Gastroesophageal sphincter (tissue), 4 donors: Measurements from ENCODE around the gene RARS2. TPM values are rescaled to one million over a fixed set of nuclear protein-coding genes. Genes with fewer than 3 reads are reported as not detected.

Experiments
- ATAC-seq: fragments of 150-250 bp; one replicate; pipeline ENCODE4 v1.9.1; 2016; ENCODE audit warnings: mild to moderate bottlenecking, moderate library complexity
- H3K27ac ChIP-seq, 4 donors: fragments of 200-600 bp; sonication (generic) in 3 of 4; 1 replicate in 3 of 4; 2 replicates in 1 of 4; pipeline ENCODE4 v1.5.1; 2016 to 2019
- H3K27me3 ChIP-seq: fragments of 200-600 bp; sonication (generic); one replicate; pipeline ENCODE4 v1.5.1; 2019
- H3K36me3 ChIP-seq, 2 donors: fragments of 200-600 bp; sonication (generic); one replicate each; pipeline ENCODE4 v1.5.1; 2019; ENCODE audit warnings: control low read depth in 1 of 2
- H3K4me1 ChIP-seq, 3 donors: fragments of 200-600 bp; sonication (generic); 1 replicate in 2 of 3; 2 replicates in 1 of 3; pipeline ENCODE4 v1.5.1; 2016 to 2019; ENCODE audit warnings: control low read depth in 2 of 3
- H3K4me3 ChIP-seq, 2 donors: fragments of 200-600 bp; sonication (generic); one replicate each; pipeline ENCODE4 v1.5.1; 2019; ENCODE audit warnings: mild to moderate bottlenecking in 1 of 2, moderate library complexity in 1 of 2
- H3K9me3 ChIP-seq, 3 donors: fragments of 200-600 bp; sonication (generic); one replicate each; pipeline ENCODE4 v1.5.1; 2017 to 2019; ENCODE audit warnings: control low read depth in 2 of 3
- CTCF ChIP-seq, 4 experiments: fragments of 200-600 bp in 2 of 4; fragments of 450-650 bp in 2 of 4; sonication (generic) in 1 of 4; IDR thresholded peaks; one replicate each; pipeline ENCODE4 v1.5.1; 2017 to 2019; ENCODE audit warnings: antibody characterized with exemption in 4 of 4, mild to moderate bottlenecking in 2 of 4, moderate library complexity in 2 of 4
- EP300 ChIP-seq: sonication (generic); formaldehyde crosslinking; IDR thresholded peaks from one replicate; pipeline ENCODE4 v1.6.1; 2017; ENCODE audit warnings: antibody characterized with exemption, mild to moderate bottlenecking
- POLR2A ChIP-seq, 2 donors: fragments of 450-650 bp; IDR thresholded peaks; one replicate each; pipeline ENCODE4 v1.6.1; 2017; ENCODE audit warnings: antibody characterized with exemption in 2 of 2, mild to moderate bottlenecking in 2 of 2, moderate library complexity in 1 of 2
- POLR2AphosphoS5 ChIP-seq: sonication (generic); formaldehyde crosslinking; IDR thresholded peaks from one replicate; pipeline ENCODE4 v1.6.1; 2017; ENCODE audit warnings: antibody characterized with exemption
- WGBS, 2 donors: methylation state at CpG; one replicate each; pipeline ENCODE4 v1.1.5; 2018; ENCODE audit warnings: low coverage in 1 of 2; 5-methylcytosine and 5-hydroxymethylcytosine counted together
- total RNA-seq, 4 donors: library from RNA; depleted of rRNA; stranded (reverse); fragments of >200 nt; gene quantifications; one replicate each; pipeline ENCODE4 v1.1.0, GENCODE V29; 2016

RARS2 gene
- total RNA-seq, 4 donors from 2014 or later = 13.6 to 26.9 (median 23.4) TPM

- H3K4me1 ChIP-seq = peaks cover 0 to 5% (median 0%) of the 10 kb centered on the region in 3 donors
- no peaks in the 10 kb centered on the region for H3K9me3 ChIP-seq
- TF ChIP-seq CTCF (IDR thresholded peaks at IDR 0.05) (no peak), POLR2A (IDR thresholded peaks at IDR 0.05) (no peak)
- H3K36me3 ChIP-seq = peaks cover 3 to 78% of the 10 kb centered on the region in 2 donors
- no peak overlapping the region for H3K27ac ChIP-seq
- no peak overlapping the region for H3K4me3 ChIP-seq
- no peak for ATAC-seq
- WGBS, 2 donors = 86 to 92% methylated on average over 1 of the region's 1 CpG
- H3K27me3 ChIP-seq = no peaks in the 10 kb centered on the region
Observed at GRCh38 chr6:87544474-87544735, 45.4 kb downstream of the RARS2 start.

- no peak for ATAC-seq
- Histone ChIP-seq H3K36me3 (peaks cover 0 to 77% of the 10 kb centered on the region in 2 donors), H3K27me3 (no peaks in the 10 kb centered on the region), H3K4me1 (peaks cover 0 to 5% (median 0%) of the 10 kb centered on the region in 3 donors), H3K9me3 (no peaks in the 10 kb centered on the region), H3K4me3 (no peak overlapping the region), H3K27ac (no peak overlapping the region)
- 80 to 92% methylated on average over 4 of the region's 4 CpGs for WGBS, 2 donors
- no peak for TF ChIP-seq EP300
- TF ChIP-seq POLR2A (IDR thresholded peaks at IDR 0.05) = no peak
Observed at GRCh38 chr6:87543696-87544473, 45.9 kb downstream of the RARS2 start.

GRCh38 chr6:87541744-87542143 lies 48.0 kb downstream of the RARS2 start:
- H3K27ac ChIP-seq = no peak overlapping the region
- H3K36me3 ChIP-seq = peaks cover 0 to 71% of the 10 kb centered on the region in 2 donors
- H3K27me3 ChIP-seq = no peaks in the 10 kb centered on the region
- H3K4me3 ChIP-seq = no peak overlapping the region
- H3K4me1 ChIP-seq = peaks cover 0 to 5% (median 0%) of the 10 kb centered on the region in 3 donors
- 57 to 89% methylated on average over 2 of the region's 2 CpGs for WGBS, 2 donors
- ATAC-seq = no peak
- no peaks in the 10 kb centered on the region for H3K9me3 ChIP-seq
- TF ChIP-seq EP300 (no peak), POLR2A (IDR thresholded peaks at IDR 0.05) (no peak), POLR2AphosphoS5 (no peak), CTCF (IDR thresholded peaks at IDR 0.05) (no peak)

GRCh38 chr6:87541041-87541440 lies 48.7 kb downstream of the RARS2 start:
- H3K4me1 ChIP-seq = peaks cover 0 to 5% (median 0%) of the 10 kb centered on the region in 3 donors
- no peak overlapping the region for H3K4me3 ChIP-seq
- WGBS, 2 donors = 75 to 100% methylated on average over 1 of the region's 1 CpG
- H3K36me3 ChIP-seq = peaks cover 0 to 64% of the 10 kb centered on the region in 2 donors
- H3K27me3 ChIP-seq = no peaks in the 10 kb centered on the region
- TF ChIP-seq POLR2AphosphoS5 (no peak), POLR2A (IDR thresholded peaks at IDR 0.05) (no peak), CTCF (IDR thresholded peaks at IDR 0.05) (no peak), EP300 (no peak)
- H3K27ac ChIP-seq = no peak overlapping the region
- H3K9me3 ChIP-seq = no peaks in the 10 kb centered on the region
- ATAC-seq = no peak

- no peak overlapping the region for H3K4me3 ChIP-seq
- WGBS, 2 donors = 11% methylated on average over 4 of the region's 4 CpGs; no CpG with 5 or more reads in 1 of the 2 donors
- peaks cover 0 to 59% of the 10 kb centered on the region in 2 donors for H3K36me3 ChIP-seq
- H3K27me3 ChIP-seq = no peaks in the 10 kb centered on the region
- no peaks in the 10 kb centered on the region for H3K9me3 ChIP-seq
- no peak overlapping the region for H3K27ac ChIP-seq
- ATAC-seq = no peak
- no peak for TF ChIP-seq EP300
- no peak for TF ChIP-seq CTCF (IDR thresholded peaks at IDR 0.05)
- TF ChIP-seq POLR2A (IDR thresholded peaks at IDR 0.05) = no peak
- no peak for TF ChIP-seq POLR2AphosphoS5
- H3K4me1 ChIP-seq = peaks cover 0 to 5% (median 0%) of the 10 kb centered on the region in 3 donors
Observed at GRCh38 chr6:87540539-87540938, 49.2 kb downstream of the RARS2 start.
